IMR-90 (cell line): ENCODE results near the gene TNS2. TPM values are rescaled to one million over a fixed set of nuclear protein-coding genes. Genes with fewer than 3 reads are reported as not detected.
"Not testable (repeated sequence)": the region's sequence is repeated elsewhere in the genome, so short reads cannot be mapped to it uniquely, and the experiment has no call there.

ENCODE experiments used
- ATAC-seq: fragments of 200-7000 bp; cut with Tn5 transposase; 2 replicates; pipeline ENCODE4 v1.9.1; 2020; ENCODE audit warnings: low read depth, mild to moderate bottlenecking, moderate library complexity
- BruUV-seq: library from RNA; stranded (reverse); fragments of 400-500 nt; replicated peaks from 2 replicates; lab custom pipeline; 2021; lab: Mats Ljungman, UMichigan
- CTCF ChIA-PET: fragments of 300-600 bp; formaldehyde crosslinking; extraction: SDS; loops from one replicate; lab custom pipeline; 2021; ENCODE audit warnings: antibody characterized with exemption; lab: Yijun Ruan, JAX
- POLR2A ChIA-PET: fragments of 300-600 bp; sonication (Branson Sonifier 250); formaldehyde crosslinking; loops from one replicate; lab custom pipeline; 2022; ENCODE audit warnings: antibody characterized with exemption; ENCODE audit not compliant: unreplicated experiment; lab: Charles Lee
- DNase-seq: peaks from one replicate; pipeline ENCODE4 v3.0.0; 2013
- H2AFZ ChIP-seq: replicated peaks from 2 replicates; pipeline ENCODE3; 2013; ENCODE audit warnings: low read length, mild to moderate bottlenecking; ENCODE audit not compliant: poor library complexity
- H2AK5ac ChIP-seq: 2 replicates; pipeline ENCODE4 v1.6.1; 2013; ENCODE audit warnings: low read depth, low read length, inconsistent platforms
- H2AK9ac ChIP-seq: replicated peaks from 2 replicates; pipeline ENCODE3; 2013; ENCODE audit warnings: mild to moderate bottlenecking, low read depth, low read length, moderate library complexity; ENCODE audit not compliant: poor library complexity
- H2BK120ac ChIP-seq: 2 replicates; pipeline ENCODE4 v1.6.1; 2013; ENCODE audit warnings: low read depth, low read length, inconsistent platforms
- H2BK15ac ChIP-seq: 3 replicates; pipeline ENCODE4 v1.6.1; 2013; ENCODE audit warnings: low read depth, low read length, inconsistent platforms
- H2BK20ac ChIP-seq: 2 replicates; pipeline ENCODE4 v1.6.1; 2013; ENCODE audit warnings: low read depth, mild to moderate bottlenecking, inconsistent platforms, low read length, moderate library complexity
- H2BK5ac ChIP-seq: 2 replicates; pipeline ENCODE4 v1.6.1; 2013; ENCODE audit warnings: mild to moderate bottlenecking, low read depth, low read length, inconsistent platforms; ENCODE audit not compliant: poor library complexity, severe bottlenecking
- H3K14ac ChIP-seq: replicated peaks from 2 replicates; pipeline ENCODE4 v1.6.1; 2013; ENCODE audit warnings: low read depth, low read length, inconsistent platforms
- H3K18ac ChIP-seq: 2 replicates; pipeline ENCODE4 v1.6.1; 2013; ENCODE audit warnings: low read depth, low read length, control low read depth
- H3K23ac ChIP-seq: 2 replicates; pipeline ENCODE4 v1.6.1; 2013; ENCODE audit warnings: low read depth, low read length, inconsistent platforms
- H3K27ac ChIP-seq: 2 replicates; pipeline ENCODE4 v1.5.1; 2013; ENCODE audit warnings: mild to moderate bottlenecking, control low read depth, low read length; ENCODE audit not compliant: insufficient read depth
- H3K27me3 ChIP-seq: 2 replicates; pipeline ENCODE4 v1.6.1; 2013; ENCODE audit warnings: low read length; ENCODE audit not compliant: control insufficient read depth, insufficient read depth
- H3K36me3 ChIP-seq: 2 replicates; pipeline ENCODE4 v1.6.1; 2013; ENCODE audit warnings: low read length, mixed read lengths; ENCODE audit not compliant: control insufficient read depth, insufficient read depth
- H3K4ac ChIP-seq: 2 replicates; pipeline ENCODE4 v1.6.1; 2013; ENCODE audit warnings: low read depth, low read length, inconsistent platforms
- H3K4me1 ChIP-seq: 2 replicates; pipeline ENCODE4 v1.6.1; 2013; ENCODE audit warnings: low read length, mixed read lengths; ENCODE audit not compliant: control insufficient read depth, insufficient read depth
- H3K4me2 ChIP-seq: 2 replicates; pipeline ENCODE4 v1.6.1; 2013; ENCODE audit warnings: low read depth, mild to moderate bottlenecking, control low read depth, low read length, moderate library complexity
- H3K4me3 ChIP-seq: 2 replicates; pipeline ENCODE4 v1.5.1; 2013; ENCODE audit warnings: low read depth, mild to moderate bottlenecking, control low read depth, low read length, moderate library complexity; ENCODE audit not compliant: insufficient read depth
- H3K56ac ChIP-seq: 2 replicates; pipeline ENCODE4 v1.6.1; 2013; ENCODE audit warnings: low read length, inconsistent platforms; ENCODE audit not compliant: insufficient read depth; ENCODE audit errors: extremely low read depth
- H3K79me1 ChIP-seq, 2 experiments: 2 replicates each; pipeline ENCODE4 v1.6.1; 2013; ENCODE audit warnings: low read length in 2 of 2, inconsistent platforms in 1 of 2, low read depth in 1 of 2
- H3K9ac ChIP-seq: 2 replicates; pipeline ENCODE4 v1.6.1; 2013; ENCODE audit warnings: low read depth, low read length, control low read depth
- H3K9me1 ChIP-seq: 2 replicates; pipeline ENCODE4 v1.6.1; 2013; ENCODE audit warnings: low read length, inconsistent platforms; ENCODE audit not compliant: insufficient read depth
- H3K9me3 ChIP-seq: 2 replicates; pipeline ENCODE4 v1.6.1; 2013; ENCODE audit warnings: low read length; ENCODE audit not compliant: control insufficient read depth, insufficient read depth
- H4K20me1 ChIP-seq: 2 replicates; pipeline ENCODE4 v1.6.1; 2013; ENCODE audit warnings: low read length, inconsistent platforms; ENCODE audit not compliant: insufficient read depth
- H4K5ac ChIP-seq: 2 replicates; pipeline ENCODE4 v1.6.1; 2013; ENCODE audit warnings: mild to moderate bottlenecking, low read depth, low read length, control low read depth
- H4K8ac ChIP-seq, 2 experiments: 2 replicates each; pipeline ENCODE4 v1.6.1; 2013; ENCODE audit warnings: low read depth in 2 of 2, low read length in 2 of 2, control low read depth in 1 of 2, inconsistent platforms in 1 of 2
- H4K91ac ChIP-seq: 2 replicates; pipeline ENCODE4 v1.6.1; 2013; ENCODE audit warnings: low read depth, low read length, inconsistent platforms; ENCODE audit not compliant: insufficient read depth
- CEBPB ChIP-seq: IDR thresholded peaks from 2 replicates; pipeline ENCODE4 v1.6.1; 2012; ENCODE audit warnings: low read depth, low read length, improper control_type of control experiment
- MXI1 ChIP-seq: IDR thresholded peaks from 2 replicates; pipeline ENCODE4 v1.6.1; 2012; ENCODE audit warnings: low read depth, mild to moderate bottlenecking, low read length, moderate library complexity, borderline replicate concordance
- POLR2A ChIP-seq: IDR thresholded peaks from 2 replicates; pipeline ENCODE4 v1.6.1; 2012; ENCODE audit warnings: mild to moderate bottlenecking, low read depth, low read length
- RAD21 ChIP-seq: IDR thresholded peaks from 2 replicates; pipeline ENCODE4 v1.6.1; 2012; ENCODE audit warnings: low read length, improper control_type of control experiment
- RCOR1 ChIP-seq: IDR thresholded peaks from 2 replicates; pipeline ENCODE4 v1.6.1; 2012; ENCODE audit warnings: mild to moderate bottlenecking, low read length, improper control_type of control experiment; ENCODE audit not compliant: insufficient replicate concordance
- WGBS, 2 experiments: methylation state at CpG; one replicate each; pipeline versions ENCODE4 v1.1.5 to v1.1.7; 2013; ENCODE audit warnings: missing lambda C conversion rate in 2 of 2; ENCODE audit not compliant: insufficient read length in 1 of 2; ENCODE audit errors: extremely low coverage in 2 of 2; 5-methylcytosine and 5-hydroxymethylcytosine counted together
- dilution Hi-C: fragments of 300-500 bp; cut with HindIII; formaldehyde crosslinking; loops from one replicate; pipeline ENCODE4 v1.14.3; 2018; ENCODE audit warnings: low sequenced_read_pairs; ENCODE audit not compliant: unreplicated experiment
- in situ Hi-C: fragments of 300-500 bp; cut with MboI; formaldehyde crosslinking; loops from 3 replicates; pipeline ENCODE4 v1.14.3; 2019; ENCODE audit warnings: low sequenced_read_pairs, inconsistent platforms, mixed read lengths
- intact Hi-C: fragments of 100-400 bp; cut with micrococcal nuclease; formaldehyde crosslinking; loops from 2 replicates; pipeline ENCODE4 v1.10.0; 2022
- polyA plus RNA-seq, 3 experiments: library from polyadenylated mRNA; depleted of rRNA; stranded (reverse); fragments of >200 nt; gene quantifications; 2 replicates each; pipeline ENCODE4 v1.2.3, GENCODE V29; 2012; ENCODE audit warnings: low replicate concordance in 1 of 3
- total RNA-seq: library from RNA; depleted of rRNA; stranded (reverse); fragments of >200 nt; gene quantifications from 2 replicates; pipeline ENCODE4 v1.2.3, GENCODE V29; 2012

The TNS2 gene
- total and polyA plus RNA-seq, 2 of the 4 experiments (the other 2 are of a cell fraction) = 10.4 to 67.2 TPM

DNA sequence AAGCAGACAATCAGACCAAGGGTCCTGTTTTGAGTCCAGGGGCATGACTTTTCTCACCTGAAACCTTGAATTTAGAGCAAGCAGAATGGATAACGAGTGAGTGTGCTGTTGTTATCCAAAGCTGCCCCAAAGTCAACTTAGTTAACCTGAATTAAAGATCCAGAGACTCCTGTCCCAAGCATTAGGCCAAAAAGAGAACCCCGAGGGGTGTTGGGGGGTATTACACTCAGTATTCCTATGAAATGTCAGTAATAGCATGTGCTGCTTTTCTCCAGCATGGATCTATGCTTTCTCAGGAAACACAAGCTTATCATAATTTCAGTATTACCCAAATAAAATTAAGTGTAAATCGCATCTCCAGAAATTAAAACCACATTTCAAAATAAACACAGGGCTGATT is 24.6 kb upstream of the TNS2 start:
- Histone ChIP-seq H2BK15ac (no peak overlapping the region), H3K9ac (no peak overlapping the region), H3K23ac (no peak overlapping the region), H4K20me1 (peaks cover 3% of the 10 kb centered on the region), H3K9me1 (no peaks in the 10 kb centered on the region), H2AK9ac (no peak overlapping the region), H2BK120ac (no peak overlapping the region), H3K4me1 (no peaks in the 10 kb centered on the region), H4K8ac (no peak overlapping the region), H2BK20ac (no peak overlapping the region), H3K27me3 (no peaks in the 10 kb centered on the region), H3K4me3 (no peak overlapping the region), H3K36me3 (peaks cover 65% of the 10 kb centered on the region), H3K56ac (no peak overlapping the region), H3K27ac (no peak overlapping the region), H4K91ac (no peak overlapping the region), H2AFZ (no peak overlapping the region), H4K5ac (no peak overlapping the region), H3K14ac (no peak overlapping the region), H3K4me2 (no peak overlapping the region), H3K79me1 (peaks cover 16 to 36% of the 10 kb centered on the region in 2 experiments; a peak in 3 of 4 replicates), H3K4ac (no peak overlapping the region), H2BK5ac (no peak overlapping the region), H3K9me3 (no peaks in the 10 kb centered on the region), H2AK5ac (no peak overlapping the region), H3K18ac (no peak overlapping the region)
- CTCF ChIA-PET = no interaction called here
- in situ Hi-C loops = no loop called here
- DNase-seq (no peak), ATAC-seq (no peak)
- no CpG with 5 or more reads among the region's 3 CpGs for WGBS, 2 experiments
- TF ChIP-seq RCOR1 (no peak), CEBPB (no peak), MXI1 (no peak), POLR2A (no peak), RAD21 (no peak)
- BruUV-seq = no TSS peak
- POLR2A ChIA-PET = no interaction called here
- intact Hi-C loops = no loop called here
- dilution Hi-C loops = no loop called here

DNA sequence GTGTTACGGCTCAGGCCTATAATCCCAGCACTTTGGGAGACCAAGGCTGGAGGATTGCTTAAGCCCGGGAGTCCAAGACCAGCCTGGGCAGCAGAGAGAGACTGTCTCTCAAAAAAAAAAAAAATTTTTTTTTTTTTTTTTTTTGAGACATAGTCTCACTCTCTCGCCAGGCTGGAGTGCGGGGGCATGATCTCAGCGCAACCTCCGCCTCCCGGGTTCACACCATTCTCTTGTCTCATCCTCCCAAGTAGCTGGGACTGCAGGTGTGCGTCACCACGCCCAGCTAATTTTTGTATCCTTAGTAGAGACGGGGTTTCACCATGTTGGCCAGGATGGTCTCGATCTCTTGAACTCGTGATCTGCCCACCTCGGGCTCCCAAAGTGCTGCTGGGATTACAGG is 22.9 kb upstream of the TNS2 start:
- in situ Hi-C loops = not testable (repeated sequence)
- CTCF ChIA-PET = interaction anchor here (1.3 kb wide), 1 partner anchor 11 kb away, joined by 4 read pairs; no protein-coding TSS in a partner anchor
- WGBS, 2 experiments = 83% methylated on average over 2 of the region's 13 CpGs; no CpG with 5 or more reads in 1 of the 2 experiments

More for the DNA sequence above, 22.9 kb upstream of the TNS2 start:
- H4K20me1 ChIP-seq, H4K8ac ChIP-seq, H3K27ac ChIP-seq, H3K23ac ChIP-seq, H3K4me3 ChIP-seq, H3K9me3 ChIP-seq, H3K9ac ChIP-seq, DNase-seq, H2BK20ac ChIP-seq, H3K4me1 ChIP-seq, H2AFZ ChIP-seq, dilution Hi-C loops, H4K91ac ChIP-seq, H2BK120ac ChIP-seq, H3K14ac ChIP-seq, BruUV-seq, H3K27me3 ChIP-seq, H3K4ac ChIP-seq, H2BK5ac ChIP-seq, H2AK9ac ChIP-seq, H2BK15ac ChIP-seq, H4K5ac ChIP-seq, H2AK5ac ChIP-seq, ATAC-seq, H3K18ac ChIP-seq, POLR2A ChIA-PET, H3K56ac ChIP-seq, H3K4me2 ChIP-seq, intact Hi-C loops, H3K9me1 ChIP-seq: not testable (repeated sequence)
- Histone ChIP-seq H3K79me1 (peaks cover 18 to 44% of the 10 kb centered on the region in 2 experiments), H3K36me3 (peaks cover 66% of the 10 kb centered on the region)
